CMK (cell line): Measurements from ENCODE around the gene FBLN7.
"Not testable (repeated sequence)": the region's sequence is repeated elsewhere in the genome, so short reads cannot be mapped to it uniquely, and the experiment has no call there.

Source experiments
- DNase-seq: peaks from one replicate; pipeline ENCODE4 v3.0.0-alpha.2; 2010; ENCODE audit warnings: low read depth

Gene FBLN7

DNA sequence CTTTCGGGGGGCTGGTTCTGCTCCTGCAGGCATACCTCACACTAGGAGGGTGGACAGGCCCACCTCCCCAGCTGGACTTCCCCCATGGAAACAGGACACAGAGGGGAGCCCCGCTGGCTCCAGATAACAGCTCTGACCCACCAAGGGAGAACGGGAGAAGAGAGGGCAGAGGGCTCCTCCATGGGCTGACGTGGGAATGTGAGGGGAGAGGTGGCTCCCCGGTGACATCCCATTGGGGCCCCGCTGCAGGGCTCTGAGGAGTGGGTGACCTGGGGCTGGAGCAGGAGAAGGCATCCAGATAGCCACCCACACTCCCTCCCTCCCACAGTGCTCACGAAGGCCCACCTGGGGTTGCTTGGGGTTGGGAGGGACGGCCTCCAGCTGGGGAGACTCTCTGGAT, 45.9 kb downstream of the FBLN7 start:
- no peak for DNase-seq

DNA sequence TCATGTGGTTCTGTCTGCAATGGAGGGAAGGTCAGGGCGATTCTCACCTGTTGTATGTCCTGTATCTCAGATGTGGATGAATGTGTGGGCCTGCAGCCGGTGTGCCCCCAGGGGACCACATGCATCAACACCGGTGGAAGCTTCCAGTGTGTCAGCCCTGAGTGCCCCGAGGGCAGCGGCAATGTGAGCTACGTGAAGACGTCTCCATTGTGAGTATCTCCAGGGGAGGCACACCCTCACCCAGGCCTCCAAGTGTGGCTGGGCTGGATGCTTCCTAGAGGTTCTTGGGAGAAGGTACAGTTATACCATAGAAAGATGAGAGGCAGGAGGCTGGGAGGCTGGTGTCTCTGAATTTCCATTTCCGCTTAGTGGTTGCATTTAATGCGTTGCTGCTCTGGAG, 46.9 kb downstream of the FBLN7 start:
- DNase-seq = no peak

DNA sequence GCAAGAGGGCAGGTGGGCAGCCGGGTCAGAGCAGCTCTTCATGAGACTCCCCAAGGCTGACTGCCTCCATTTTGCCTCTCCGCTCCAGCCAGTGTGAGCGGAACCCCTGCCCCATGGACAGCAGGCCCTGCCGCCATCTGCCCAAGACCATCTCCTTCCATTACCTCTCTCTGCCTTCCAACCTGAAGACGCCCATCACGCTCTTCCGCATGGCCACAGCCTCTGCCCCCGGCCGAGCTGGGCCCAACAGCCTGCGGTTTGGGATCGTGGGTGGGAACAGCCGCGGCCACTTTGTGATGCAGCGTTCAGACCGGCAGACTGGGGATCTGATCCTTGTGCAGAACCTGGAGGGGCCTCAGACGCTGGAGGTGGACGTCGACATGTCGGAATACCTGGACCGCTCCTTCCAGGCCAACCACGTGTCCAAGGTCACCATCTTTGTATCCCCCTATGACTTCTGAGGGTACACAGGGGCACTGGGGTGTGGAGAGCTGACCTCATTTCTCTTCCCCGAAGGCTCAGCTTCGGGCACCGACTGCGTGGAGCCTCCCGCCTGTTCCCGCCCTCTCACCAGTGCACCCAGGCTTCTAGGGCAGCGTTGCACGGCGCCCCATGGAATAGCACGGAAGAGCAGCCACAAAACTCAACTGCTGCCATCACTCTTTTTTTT, 49.0 kb downstream of the FBLN7 start:
- no peak for DNase-seq

DNA sequence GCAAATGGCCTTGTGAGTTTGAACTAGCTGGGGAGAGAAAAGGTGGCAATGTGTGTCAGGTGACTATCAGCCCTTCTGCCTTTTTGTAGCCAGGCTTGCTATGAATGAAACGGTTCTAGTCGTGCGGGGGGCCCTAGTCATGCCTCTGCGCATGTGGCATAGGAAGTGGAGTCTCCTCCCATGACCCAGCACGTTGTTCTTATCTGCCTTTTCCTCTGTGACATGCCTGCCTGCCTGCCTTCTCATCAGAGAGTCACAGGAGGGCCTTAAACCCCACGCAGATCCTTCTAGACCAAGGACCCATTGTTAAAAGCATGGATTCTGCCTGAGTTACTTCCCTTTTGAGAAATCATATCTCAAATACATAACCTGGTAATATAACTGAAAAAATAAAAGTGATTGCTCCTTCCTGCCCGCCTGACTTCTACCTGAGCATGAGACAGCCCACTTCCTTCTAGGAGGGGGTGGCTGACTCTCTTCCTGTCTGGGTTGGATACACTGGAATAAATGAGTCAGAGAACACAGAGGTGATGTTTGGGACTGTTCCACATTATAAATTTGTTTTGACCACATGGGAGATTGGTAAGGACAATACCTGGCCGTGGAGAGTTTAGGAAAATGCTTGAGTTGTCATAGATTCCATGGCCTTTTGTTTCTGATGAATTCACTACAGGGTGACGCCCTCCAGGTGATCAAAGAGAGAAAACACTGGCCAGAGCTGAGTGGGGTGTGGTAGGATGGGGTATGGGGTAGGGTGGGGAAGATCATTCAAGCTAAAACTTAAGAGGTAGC, 49.8 kb downstream of the FBLN7 start:
- peak; percentile 67 for DNase-seq

DNA sequence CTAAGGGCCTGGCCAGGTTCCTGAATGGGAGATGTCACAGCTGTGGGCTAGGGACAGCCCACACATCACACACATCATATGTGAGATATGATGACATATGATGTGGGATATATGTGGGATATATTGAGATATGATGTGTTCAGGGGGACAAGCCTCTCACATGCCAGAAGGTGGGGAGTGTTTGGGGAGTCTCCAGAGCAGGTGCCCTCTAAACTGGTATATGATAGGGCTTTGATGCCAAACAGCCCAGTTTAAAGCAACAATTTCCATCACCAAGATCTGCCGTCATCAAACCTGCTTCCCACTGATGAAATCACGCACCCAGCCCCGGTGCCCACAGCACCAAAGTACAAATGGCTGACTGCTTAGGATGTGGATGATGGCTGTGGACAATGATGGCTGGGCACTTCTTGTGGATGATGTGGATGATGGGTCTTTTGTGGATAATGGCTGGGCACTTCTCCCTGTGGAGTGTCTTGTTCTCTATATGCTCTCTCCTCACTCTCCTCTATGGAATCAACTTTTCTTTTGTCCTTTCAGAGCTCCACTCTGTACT, 50.9 kb downstream of the FBLN7 start:
- no peak for DNase-seq

DNA sequence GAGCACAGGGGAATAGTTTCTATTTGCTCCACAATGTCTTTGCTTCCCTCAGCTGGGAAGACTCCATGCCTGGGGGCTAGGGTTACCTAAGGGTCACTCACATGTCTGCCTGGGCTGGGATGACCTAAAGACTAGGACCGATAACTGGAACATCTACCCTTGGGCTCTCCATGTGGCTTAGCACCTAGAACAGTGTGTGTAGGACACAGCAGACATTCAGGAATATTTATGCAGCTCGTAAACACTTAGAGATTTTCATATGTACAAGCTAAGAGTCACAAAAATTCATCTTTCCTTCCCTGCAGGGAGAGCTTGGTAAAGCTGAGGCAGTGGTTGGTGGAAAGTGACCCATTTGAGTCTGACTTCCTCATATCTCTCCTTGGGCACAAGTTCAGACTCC, 55.8 kb downstream of the FBLN7 start:
- DNase-seq = no peak

DNA sequence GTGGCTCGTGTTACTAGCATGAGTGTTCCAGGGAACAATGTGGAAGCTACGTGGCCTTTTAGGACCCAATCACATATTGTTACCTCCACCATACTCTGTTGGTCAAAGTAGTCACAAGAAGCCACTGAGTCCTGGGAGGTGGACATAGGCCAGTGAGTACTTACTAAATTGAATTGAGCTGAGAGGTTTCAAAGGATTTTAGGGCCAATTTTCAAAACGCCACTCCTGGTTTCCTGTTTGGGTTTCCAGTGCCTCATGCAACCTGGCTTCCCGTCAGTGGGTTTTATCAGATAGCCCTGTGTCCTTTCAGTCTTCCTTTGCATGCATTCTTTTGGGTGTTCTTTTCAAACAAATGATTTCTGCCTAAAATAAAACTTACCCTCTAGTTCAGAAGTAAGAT, 56.3 kb downstream of the FBLN7 start:
- no peak for DNase-seq

DNA sequence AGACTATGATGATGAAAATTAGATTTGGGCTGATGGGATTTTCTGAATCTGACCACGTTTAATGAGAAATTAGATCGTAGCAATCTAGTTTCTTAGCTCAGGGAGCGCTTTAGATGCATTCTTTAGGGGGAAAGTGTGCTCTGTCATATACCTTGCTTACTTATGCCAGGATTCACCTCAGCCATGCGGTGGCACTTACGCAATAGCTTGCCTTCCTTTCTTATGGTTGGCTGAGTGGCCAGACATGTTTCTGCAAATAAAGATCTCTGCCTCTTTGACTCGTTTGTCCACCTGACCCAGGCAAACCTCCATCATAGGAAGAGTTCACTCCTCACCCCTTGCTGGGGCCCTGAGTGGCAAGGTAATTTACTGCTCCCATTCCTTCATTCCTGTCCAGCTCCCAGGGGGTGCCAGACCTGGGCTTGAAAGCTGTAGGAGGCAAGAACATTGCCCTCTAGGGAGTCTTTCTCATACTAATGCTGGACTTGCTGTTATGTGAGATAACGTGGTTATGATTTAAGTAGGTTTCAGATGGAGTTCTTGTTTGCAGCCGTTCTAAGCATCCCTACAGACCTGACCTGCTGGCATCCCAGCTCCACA, 57.1 kb downstream of the FBLN7 start:
- DNase-seq = no peak

DNA sequence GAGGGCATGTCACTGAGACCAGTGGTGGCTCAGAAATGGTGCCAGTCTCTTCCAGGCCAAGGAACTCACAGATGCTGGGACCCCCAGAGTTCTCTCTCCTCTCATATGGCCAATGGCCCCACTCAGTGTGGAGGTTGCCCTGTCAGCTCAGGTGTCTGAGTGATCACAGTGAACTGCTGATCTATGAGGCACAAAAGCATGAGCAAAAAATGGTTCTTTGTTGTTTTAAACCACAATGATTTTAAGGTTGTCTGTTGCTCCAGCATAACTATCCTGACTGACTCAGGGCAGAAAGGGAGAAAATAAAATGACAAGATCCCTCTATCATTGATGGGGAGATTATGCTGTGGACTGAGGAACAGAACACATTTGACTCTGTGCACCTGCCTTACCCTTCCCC, 57.8 kb downstream of the FBLN7 start:
- no peak for DNase-seq

DNA sequence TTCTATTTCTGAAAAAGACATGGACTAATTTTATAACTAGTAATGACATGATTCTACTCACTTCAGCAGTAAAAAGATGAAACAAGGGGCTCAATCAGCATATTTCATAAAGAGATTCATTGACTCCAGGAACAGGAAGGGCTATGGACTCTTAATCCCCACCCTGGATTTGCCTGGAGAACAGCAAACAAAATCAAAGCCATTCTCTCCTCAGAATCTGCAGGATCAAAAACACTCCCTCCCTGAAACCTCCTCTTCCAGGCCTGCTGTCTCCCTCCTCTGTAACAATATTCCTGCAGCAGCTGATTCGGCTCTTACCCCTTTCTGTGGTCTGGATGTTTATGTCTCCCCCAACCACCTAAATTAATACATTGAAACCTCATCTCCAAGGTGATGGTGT, 59.7 kb downstream of the FBLN7 start:
- DNase-seq = no peak

DNA sequence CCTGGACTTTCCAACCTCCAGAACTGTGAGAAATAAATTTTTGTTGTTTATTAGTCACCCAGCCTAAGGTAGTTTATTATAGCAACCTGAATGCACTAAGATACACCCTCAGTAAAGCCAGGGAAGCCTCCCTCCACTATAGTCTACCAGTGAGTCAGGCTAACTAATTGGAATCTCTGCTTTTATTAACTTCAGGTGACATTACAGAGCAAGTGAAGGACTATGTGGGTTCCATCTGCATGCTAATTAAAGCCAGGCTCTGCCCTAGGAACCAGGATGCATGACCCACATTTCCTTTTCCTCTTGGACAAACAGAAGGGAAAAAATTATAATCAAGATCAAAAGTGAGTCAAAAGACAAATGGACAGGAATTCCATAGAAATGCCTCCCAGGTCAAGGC, 60.6 kb downstream of the FBLN7 start:
- DNase-seq = no peak

DNA sequence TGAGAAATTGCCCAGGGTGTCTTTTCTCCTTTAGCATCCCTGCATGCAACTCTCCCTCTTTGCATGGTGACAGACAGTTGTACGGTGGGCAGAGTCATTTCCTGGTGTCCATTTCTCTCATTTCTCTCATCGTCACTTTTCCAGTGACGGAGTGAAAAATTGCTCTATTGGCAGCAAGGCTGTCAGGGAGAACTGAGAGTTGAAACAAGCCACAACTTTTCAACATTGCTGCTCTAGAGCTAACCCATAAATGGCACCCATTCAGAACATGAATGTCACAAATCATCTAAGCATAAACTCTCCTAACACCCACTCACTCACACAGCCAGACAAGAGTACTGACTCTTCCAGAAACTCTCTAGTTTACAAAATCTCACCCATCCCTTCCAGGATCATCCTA, 61.0 kb downstream of the FBLN7 start:
- no peak for DNase-seq

DNA sequence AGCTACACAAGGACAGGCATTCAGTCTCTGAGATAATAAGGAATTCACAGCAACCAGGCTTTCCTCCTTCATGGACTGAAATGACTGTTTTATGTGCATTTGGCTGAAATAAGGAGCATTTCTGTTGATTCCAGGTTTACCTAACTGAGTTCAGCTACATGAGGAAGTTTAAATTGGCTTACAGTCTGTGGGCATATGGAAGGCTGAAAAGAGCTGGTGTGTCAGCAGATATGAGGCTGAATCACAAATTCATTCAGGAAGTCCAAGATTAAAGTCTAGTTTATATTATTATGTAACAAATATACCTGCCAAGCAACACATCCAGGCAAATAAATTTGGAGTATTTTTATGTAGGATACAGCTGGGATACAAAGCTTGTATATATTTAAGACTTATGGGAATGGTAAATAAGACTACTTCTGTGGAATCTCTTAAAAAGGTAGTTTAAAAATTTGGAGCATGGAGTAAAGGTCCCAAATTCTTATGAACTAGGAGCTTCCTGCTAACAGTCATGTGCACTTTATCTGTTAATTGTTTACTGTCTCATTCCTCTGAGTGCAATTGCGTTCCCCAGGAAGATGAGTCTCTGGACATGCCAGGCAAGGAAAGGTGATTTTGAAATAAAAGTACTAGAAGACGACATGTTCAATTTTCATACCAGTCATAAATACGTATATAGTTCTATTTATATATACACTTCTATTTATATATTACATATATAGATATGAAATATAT, 63.7 kb downstream of the FBLN7 start:
- no peak for DNase-seq

DNA sequence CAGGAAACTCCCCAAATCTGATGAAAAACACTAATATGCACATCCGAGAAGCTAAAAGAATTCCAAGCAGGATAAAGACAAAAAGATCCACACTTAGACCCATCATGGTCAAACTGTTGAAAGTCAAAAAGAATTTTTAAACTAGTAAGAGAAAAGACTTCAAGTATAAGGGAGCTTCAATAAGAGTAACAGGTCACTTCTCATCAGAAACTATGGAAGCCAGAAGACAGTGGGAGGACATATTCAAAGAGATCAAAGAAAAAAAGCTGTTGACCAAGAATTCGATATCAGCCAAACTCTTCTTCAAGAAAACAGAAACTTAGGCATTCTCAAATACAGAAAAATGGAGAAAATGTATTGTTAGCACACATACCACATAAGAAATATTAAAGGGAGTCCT, 66.2 kb downstream of the FBLN7 start:
- DNase-seq = no peak

DNA sequence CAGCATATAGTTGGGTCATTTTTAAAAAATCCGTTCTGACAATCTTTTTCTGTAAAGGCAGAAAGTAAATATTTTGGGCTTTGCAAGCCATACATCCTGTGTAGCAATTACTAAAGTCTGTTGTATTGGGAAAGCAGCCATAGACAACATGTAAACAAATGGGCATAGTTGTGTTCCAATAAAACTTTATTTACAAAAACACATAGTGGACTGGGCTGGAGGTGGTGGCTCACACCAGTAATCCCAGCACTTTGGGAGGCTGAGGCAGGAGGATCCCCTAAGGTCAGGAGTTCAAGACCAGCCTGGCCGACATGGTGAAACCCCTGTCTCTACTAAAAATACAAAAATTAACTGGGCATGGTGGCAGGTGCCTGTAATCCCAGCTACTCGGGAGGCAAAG, 69.7 kb downstream of the FBLN7 start:
- not testable (repeated sequence) for DNase-seq

DNA sequence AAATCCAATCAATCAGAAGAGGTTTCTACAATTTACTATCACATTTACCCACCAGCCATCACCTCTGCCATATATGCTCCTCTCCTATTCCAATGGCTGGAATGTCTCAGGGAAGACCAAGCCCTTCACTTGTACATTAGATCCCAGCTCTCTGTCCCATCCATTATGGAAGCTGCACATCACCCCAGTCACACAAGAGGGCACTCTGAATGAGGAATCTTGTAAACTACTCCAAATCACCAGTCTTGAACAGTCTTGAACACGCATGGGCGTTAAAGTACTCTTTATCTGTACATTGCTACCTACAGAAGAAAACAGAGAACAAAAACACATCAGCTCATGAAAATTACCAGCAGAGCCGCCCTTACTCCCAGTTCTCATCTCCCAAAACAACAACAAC, 78.0 kb downstream of the FBLN7 start:
- DNase-seq = no peak

DNA sequence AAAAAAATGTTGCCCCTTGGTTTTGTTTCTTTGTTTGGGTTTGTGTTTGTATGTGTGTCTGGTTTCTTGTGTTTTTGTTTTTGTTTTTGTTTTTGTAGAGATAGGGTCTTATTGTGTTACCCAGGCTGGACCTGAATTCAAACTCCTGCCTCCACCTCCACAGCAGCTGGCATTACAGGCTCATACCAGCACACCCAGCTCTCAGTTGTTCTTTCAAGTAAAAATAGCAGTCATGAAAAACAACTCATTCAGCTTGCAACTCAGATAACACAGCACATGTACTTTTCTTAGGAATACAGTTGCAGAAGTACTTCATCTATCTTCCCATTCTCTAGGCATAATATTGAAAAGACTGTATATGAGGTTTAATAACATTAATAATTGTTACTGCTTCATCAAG, 79.7 kb downstream of the FBLN7 start:
- no peak for DNase-seq

DNA sequence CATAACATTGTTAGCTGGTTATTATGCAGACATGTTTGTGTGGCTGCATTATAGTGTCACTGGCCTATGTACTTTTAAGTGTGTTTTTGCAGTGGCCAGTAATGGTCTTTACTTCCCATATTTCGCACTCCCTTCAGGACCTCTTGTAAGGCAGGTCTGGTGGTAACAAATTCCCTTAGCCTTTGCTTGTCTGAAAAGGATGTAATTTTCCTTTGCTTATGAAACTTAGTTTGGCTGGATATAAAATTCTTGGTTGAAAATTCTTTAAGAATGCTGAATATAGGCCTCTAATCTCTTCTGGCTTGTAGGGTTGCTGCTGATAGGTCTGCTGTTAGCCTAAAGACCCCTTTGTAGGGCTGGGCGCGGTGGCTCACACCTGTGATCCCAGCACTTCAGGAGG, 82.0 kb downstream of the FBLN7 start:
- DNase-seq = no peak

DNA sequence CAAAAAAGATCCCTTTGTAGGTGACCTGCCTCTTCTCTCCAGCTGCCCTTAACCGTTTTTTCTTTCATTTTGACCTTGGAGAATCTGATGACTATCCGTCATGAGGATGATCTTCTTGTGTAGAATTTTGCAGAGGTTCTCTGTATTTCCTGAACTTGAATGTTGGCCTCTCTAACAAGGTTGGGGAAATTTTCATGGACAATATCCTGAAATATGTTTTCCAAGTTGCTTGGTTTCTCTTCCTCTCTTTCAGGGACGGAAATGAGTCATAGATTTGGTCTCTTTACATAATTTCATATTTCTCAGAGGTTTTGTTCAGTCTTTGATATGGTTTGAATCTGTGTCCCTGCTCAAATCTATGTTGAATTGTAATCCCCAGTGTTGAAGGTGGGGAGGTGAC, 82.6 kb downstream of the FBLN7 start:
- no peak for DNase-seq

DNA sequence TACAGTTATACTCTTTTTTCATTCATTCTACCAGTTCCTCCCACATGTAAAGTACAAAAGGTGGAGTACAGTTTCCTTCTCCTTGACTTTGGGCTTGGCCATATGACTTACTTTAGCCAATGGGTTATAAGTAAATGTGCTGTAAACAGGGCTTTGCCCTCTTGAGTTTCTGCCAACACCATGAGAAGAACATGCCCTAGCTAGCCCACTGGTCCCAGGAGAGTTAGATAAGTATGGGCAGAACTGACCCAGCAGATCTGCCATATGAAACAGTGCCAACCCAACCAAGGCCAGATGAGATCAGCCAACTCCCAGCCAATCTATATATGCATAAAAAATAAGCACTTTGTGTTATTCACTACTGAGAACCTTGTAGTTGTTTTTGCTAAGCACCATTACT, 91.2 kb downstream of the FBLN7 start:
- no peak for DNase-seq

DNA sequence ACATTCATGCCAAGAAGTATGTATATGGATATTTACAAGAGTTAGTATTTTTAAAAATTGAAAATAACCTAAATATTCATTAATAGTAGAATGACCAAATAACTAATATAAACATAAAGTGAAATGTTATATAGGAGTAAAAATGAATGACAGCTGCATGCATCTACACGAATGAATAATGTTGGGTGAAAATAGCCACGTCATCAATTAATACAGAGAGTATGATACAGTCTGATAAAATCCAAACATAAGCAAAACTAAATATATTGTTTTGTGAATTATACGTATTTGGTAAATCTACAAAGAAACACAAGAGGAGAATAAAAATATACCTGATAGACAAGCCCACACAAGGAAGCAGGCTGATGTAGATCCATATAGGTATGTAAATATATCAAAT, 92.2 kb downstream of the FBLN7 start:
- no peak for DNase-seq
